NOMO-1 treated with DMSO at 0.1 percent for 48 hours (cell line): Measurements from ENCODE around the gene HCN1.
"Not testable (repeated sequence)": the region's sequence is repeated elsewhere in the genome, so short reads cannot be mapped to it uniquely, and the experiment has no call there.

Source experiments
- DNase-seq: peaks from one replicate; lab custom pipeline; 2025; ENCODE audit not compliant: unreplicated experiment; lab: John Stamatoyannopoulos, UW

HCN1 gene

DNA sequence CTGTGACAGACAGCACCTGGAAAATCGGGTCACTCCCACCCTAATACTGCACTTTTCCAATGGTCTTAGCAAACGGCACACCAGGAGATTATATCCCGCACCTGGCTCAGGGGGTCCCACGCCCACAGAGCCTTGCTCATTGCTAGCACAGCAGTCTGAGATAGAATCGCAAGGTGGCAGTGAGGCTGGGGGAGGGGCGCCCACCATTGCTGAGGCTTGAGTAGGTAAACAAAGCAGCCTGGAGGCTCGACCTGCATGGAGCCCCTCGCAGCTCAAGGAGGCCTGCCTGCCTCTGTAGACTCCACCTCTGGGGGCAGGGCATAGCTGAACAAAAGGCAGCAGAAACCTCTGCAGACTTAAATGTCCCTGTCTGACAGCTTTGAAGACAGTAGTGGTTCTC lies 383.6 kb downstream of the HCN1 start:
- not testable (repeated sequence) for DNase-seq

GRCh38 chr5:45295231-45295630 lies 400.9 kb downstream of the HCN1 start:
- DNase-seq, result no peak

GRCh38 chr5:45288746-45289145 lies 407.4 kb downstream of the HCN1 start:
- DNase-seq, result no peak

- no peak for DNase-seq
Observed at GRCh38 chr5:45284436-45284835, 411.7 kb downstream of the HCN1 start.

GRCh38 chr5:45281081-45281480 lies 415.1 kb downstream of the HCN1 start:
- no peak for DNase-seq

GRCh38 chr5:45279109-45279508 lies 417.1 kb downstream of the HCN1 start:
- DNase-seq, result no peak

DNA sequence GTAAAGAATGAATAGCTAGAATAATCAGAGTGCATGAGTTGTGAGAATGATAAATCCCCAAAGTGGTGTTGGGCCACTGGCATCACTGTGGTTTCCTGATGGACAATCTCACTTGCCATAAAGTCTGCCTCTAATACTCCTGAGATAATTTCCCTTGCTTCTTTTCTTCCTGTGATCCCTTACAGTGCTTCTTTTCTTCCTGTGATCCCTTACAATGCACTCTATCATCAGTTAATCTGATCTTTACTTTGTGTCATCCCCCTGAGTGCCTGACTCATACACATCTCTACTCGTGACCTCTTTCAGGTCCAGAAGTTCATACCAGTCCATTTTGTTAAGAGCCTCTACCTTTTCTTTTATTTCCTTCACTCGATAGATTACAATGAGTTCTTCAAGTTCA lies 418.3 kb downstream of the HCN1 start:
- DNase-seq, result no peak

- no peak for DNase-seq
Observed at GRCh38 chr5:45274241-45274640, 421.9 kb downstream of the HCN1 start.

DNA sequence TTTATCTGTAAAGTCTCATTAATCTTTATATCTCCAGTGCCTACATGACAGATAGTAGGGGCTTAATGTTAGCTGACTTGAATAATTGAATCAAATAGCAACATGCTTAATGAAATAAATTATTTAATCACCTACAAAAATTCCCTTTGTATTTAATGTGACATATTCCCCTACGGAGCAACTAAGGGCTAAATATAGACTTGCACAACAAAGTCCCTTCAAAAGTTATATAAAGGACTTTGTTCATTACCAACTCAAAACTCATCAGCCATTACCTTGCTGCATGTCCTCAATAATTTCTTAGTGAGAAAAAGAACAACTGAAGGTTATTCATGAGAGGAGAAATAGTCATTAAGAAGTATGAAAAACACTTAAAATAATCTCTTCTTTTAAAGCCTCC lies 424.6 kb downstream of the HCN1 start:
- no peak for DNase-seq

- DNase-seq, result no peak
Observed at GRCh38 chr5:45264447-45264846, 431.7 kb downstream of the HCN1 start.

DNA sequence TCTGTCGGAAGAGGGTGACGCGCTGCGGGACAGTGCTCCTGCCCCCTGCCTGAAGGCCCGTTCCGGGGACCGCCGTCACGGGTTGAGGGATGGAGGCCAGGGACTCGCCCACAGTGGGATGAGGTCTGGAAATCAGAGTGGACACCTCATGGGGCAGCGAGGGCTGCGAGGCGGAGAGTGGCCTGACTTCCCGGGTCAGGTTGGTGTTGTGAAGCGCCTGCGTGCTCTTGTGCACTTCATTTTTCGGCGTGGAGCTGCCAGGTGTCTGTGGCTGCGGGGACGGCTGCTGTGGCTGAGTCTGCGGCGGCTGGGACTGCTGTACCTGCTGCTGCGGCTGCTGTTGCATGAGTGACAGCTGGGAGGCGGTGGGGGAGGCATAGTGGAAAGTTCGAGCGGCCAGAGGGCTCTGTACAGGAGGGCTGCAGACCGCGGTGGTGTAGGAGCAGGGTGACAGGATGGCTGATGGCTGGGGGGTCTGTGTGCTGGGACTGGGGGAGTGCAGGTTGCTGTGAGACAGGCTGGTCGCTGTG lies 434.1 kb downstream of the HCN1 start:
- DNase-seq, result no peak

DNA sequence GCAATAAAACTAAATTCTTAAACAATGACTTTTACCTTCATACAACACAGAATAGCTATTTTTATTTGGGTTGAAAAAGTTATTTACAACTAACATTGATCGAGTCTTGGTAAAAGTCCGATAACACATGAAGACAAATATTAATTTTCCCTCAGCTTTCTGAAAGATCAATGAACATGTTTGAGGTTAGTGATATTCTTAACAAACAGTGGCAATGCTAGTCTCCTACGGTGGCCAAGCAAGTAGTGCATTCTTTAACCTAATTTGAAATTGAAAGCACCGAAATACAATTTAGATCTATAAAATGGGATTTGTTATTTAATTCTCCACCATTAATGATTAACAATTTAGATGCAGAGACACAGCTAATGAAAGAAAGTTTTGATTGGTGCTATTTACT lies 435.1 kb downstream of the HCN1 start:
- DNase-seq, result no peak

DNA sequence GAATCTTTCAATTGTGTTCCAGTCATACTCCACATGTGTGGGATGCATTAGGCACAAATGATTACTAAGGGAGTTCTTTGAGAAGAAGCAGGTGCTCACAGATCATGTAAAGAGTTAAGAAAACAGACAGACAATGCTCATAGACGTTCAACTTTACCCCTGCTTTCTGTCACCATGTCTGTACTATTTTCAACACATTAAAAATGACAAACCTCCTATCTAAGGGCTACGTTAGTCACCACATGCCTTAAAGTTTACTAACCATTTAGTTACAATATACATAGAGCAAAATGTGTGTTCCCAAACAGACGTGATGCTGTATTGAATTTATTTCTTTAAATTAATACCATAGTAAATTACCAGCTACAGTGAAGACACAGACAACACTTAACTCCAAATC lies 435.9 kb downstream of the HCN1 start:
- DNase-seq, result no peak

- DNase-seq, result no peak
Observed at GRCh38 chr5:45252978-45253377, 443.2 kb downstream of the HCN1 start.

GRCh38 chr5:45252541-45252940 lies 443.6 kb downstream of the HCN1 start:
- DNase-seq, result no peak

GRCh38 chr5:45225571-45226031 lies 470.6 kb downstream of the HCN1 start:
- no peak for DNase-seq

- no peak for DNase-seq
Observed at GRCh38 chr5:45205403-45205961, 490.7 kb downstream of the HCN1 start.
